Stimulated activated CD4-positive, alpha-beta T cell treated with anti-CD3 and anti-CD28 coated beads, Interleukin-4, amount 100 ng/mL, for 1 hour (primary cell): Measurements from ENCODE around the gene XYLT1.

Experiments
- DNase-seq: peaks from one replicate; pipeline ENCODE4 v3.0.0-alpha.2; 2020

Gene XYLT1

DNA sequence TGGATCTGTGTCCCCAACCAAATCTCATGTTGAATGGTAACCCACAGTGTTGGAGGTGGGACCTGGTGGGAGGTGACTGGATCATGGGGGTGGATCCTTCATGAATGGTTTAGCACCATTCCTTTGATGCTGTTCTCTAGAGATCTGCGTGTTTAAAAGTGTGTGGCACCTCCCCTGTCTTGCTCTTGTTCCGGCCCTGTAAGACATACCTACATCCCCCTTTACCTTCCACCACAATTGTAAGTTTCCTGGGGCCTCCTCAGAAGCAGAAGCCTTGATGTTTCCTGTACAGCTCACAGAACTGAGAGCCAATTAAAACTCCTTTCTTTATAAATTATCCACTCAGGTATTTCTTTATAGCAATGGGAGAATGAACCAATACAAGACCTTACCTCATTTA lies 257.7 kb downstream of the XYLT1 start:
- no peak for DNase-seq

DNA sequence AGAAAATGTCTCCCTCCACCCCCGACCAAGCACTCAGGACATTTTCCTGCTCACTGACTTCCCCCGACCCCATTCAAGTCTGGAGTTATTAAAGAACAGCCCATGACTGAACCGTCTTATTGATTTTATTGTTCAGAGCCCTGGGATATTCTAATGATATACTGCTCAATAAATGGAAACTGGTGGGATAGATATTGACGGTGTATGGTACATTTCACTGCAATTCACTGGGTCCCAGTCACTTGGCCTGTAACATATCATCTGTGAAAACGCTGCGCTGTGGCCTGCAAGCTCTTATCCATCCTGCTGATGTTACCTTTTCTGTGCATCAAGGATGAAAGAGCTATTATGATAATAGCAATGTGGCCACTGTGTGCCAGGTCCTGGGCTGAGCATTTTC lies 258.2 kb downstream of the XYLT1 start:
- DNase-seq = no peak

DNA sequence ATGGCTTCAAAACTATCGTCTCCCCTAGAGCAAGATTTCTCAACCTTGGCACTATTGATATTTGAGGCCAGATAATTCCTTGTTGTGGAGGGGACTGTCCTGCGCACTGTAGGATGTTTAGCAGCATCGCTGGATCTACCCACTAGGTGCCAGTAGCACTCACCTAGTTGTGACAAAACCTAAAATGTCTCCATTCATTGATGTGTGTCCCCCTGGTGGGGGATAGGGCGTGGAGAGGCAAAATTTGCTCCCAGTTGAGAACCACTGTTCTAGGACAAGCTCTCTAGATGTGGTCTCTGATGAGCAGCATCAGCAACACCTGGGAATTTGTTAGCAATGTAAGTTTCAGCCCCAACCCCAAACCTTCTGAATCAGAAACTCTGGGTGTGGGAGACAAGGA lies 259.0 kb downstream of the XYLT1 start:
- peak; percentile 8 for DNase-seq

GRCh38 chr16:17206712-17207111 lies 264.0 kb downstream of the XYLT1 start:
- no peak for DNase-seq

- DNase-seq = no peak
Measured at GRCh38 chr16:17205279-17206211, 265.2 kb downstream of the XYLT1 start.

- no peak for DNase-seq
Measured at GRCh38 chr16:17204644-17205043, 266.1 kb downstream of the XYLT1 start.

- DNase-seq = no peak
Measured at GRCh38 chr16:17204206-17204605, 266.6 kb downstream of the XYLT1 start.

- DNase-seq = no peak
Measured at GRCh38 chr16:17203424-17203823, 267.3 kb downstream of the XYLT1 start.

- no peak for DNase-seq
Measured at GRCh38 chr16:17199135-17199534, 271.6 kb downstream of the XYLT1 start.

DNA sequence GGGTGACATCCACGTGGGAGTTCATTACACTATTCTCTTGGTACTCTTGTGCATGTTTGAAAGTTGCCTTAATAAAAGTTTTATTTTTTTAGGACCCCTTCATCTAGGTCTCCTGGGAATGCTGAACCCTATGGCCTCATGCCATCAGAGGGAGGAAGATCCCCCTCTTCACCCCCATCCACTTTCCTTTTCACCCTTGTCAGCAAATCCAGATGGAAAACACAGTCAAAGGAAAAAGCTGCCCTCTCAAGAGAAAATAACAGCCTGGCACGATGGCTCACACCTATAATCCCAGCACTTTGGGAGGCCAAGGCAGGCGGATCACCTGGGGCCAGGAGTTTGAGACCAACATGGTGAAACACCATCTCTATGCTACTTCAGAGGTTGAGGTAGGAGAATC lies 274.2 kb downstream of the XYLT1 start:
- no peak for DNase-seq

DNA sequence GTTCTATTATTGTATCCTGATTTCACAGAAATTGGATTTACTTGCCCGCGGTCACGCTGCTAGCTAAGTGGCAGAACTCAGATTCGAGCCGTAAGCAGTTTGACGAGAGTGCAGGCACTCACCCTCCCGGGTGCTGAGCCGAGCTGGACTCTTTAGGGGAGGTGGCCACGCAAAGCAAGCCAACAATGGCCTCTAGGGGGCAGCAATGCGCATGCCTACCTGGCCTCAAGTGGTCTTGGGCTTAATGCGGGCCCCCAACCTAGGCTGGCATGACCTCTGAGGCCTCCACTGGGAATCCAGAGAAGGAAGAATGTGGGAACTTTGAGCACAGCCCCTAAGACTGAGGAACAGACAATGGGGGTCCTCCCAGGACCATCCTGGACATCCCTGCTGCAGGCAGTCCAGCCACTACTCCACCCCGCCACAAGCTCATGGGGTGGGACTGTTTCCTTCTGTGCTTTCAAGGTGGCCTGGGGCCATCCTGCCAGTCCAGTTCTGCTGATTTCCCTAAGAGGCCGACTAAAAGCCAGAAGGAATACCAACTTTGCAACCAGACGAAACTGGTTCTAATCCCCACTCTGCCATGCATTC lies 276.5 kb downstream of the XYLT1 start:
- DNase-seq = peak; percentile 63

GRCh38 chr16:17193566-17194100 lies 277.1 kb downstream of the XYLT1 start:
- no peak for DNase-seq

DNA sequence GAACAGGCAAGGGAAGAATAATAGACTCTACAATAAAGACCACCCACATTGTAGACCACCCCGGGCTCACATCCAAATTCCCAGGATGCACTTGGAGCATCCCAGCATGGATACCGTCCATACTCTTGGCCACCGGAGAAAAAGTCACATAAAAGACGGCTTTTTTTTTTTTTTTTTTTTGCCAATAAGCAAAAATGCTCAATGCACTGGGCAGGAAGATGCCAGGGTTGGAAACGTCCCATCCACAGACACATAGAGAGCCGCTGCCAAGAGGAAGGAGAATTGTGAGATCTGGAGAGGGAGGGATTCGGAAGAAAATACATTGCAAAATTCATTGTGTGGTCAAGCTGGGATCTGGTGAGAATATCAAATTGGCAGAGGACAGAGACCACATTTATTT lies 286.7 kb downstream of the XYLT1 start:
- DNase-seq = no peak

DNA sequence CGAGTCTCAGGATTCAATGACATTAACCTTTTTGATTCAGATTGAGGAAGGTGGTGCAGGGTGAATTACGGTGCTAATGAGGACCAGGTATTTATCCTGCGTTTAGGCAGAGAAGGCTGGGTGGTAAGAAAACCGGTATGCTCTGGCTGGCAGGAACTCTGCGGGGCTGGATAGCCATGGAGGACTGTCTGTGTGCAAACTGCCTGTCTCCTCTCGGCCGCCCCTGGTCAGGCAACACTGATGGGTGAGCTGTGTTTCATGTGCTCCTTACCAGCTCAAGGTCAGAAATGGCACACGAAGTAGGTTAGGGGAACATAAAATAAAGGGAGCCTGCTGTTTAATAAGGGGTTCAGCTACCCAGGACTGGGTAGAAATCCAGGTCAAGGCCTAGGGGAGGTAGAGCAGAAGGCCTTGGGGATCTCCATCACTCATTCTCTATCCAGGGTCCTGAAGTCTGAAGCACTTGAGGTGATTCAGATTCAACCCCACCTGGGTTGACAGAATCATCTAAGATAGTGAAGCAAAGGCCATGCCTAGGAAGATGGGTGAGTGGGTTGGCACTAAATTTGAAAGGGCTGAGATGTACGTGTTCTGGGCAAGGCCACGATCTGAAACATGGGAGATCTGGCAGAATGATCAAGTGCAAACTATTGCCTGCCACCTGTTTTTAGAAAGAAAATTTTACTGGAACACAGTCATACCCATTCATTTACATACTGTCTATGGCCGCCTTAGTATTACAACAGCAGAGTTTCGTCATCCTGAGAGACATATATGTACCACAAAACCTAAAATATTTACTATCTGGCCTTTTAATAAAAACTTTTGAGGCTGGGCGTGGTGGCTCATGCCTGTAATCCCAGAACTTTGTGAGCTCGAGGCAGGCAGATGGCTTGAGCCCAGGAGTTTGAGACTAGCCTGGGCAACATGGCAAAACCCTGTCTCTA lies 292.5 kb downstream of the XYLT1 start:
- DNase-seq = no peak

DNA sequence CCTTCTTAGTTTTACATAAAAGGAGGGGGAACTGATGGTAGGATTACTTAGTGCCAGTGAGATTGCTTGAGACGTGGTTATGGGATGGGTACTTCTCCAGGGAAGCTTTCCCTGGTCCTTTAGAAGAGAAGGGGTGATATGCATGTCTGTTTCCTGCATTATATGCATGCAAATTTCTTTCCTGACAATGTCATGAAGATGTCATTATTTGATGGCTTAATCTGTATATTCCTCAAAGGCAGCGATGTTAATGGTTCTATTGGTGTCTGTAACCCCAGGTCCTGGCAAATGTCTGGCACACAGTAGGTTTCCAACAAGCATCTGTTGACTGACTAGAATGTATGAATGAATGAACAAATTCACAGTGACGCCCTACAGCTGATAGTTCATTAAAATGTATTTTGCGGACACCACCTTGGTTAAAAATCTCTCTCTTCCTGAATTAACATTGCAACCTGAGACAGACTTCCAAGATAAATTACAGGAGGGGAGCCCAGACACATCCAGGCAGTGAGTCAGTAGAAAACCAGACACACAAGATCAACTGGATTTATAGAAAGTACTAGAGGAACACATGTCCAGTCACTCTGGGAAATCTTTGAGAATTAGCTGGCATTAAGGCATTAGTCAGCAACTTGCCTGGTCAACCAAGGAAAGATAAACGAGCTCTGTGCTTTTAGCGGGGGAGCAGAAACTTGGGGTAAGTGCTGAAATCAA lies 293.4 kb downstream of the XYLT1 start:
- DNase-seq = no peak

DNA sequence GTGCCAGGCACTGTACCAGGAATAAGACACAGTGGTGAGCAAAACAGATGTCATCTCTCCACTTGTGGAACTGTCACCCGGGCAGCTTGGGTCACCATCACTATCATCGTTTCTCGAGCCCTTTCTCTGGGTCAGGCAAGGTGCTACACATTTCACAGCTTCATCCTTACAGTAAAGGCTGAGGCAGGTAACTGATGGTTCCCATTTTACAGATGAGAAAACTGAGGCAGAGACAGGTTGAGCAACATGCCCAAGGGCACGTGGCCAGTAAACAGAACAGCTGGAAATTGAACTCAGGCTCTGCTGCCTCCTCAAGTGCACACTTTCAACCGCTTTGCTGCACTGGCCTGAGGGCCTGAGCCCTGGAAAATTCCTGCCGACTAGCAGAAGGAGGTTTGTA lies 294.6 kb downstream of the XYLT1 start:
- DNase-seq = no peak

- DNase-seq = no peak
Measured at GRCh38 chr16:17173281-17173680, 297.5 kb downstream of the XYLT1 start.

DNA sequence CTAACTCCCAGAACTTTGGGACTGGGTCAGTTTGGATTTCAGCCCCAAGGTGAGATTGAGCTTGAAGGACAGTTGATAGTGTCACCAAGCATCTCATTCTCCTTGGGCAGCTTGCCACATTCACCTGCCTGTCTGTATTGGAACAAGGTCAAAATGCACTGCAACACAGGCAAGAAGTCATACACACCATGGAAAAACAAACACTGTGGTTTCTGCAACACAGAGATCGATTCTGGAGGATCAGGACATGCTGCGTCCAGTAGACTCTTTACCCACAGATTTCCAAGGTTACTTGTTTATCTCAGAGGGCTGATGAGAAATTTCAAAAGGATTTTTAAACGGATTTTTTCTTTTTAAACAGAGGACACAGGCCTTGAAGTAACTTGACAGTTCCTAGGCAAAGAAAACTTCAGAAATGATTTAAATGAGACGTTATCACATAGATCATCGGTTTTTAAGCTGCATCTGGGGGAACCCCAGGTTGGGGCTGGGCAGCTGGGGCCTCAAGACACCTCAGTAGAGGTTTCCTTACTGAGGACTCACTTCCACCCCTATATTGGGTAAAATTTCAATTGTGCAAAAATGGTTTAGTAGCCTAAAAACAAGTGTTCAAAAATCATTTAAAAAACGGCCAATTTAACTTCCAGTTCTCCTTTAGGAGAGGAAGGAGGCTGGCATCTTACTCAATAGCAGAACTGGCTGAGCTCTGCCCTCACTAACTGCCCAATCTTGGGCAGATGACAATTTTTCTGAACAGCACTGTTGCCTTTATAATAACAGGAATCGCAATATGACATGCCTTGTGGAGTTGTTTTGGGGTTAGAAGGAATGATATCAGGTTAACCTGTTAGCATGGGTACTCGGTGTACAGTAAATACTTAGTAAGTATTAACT lies 299.3 kb downstream of the XYLT1 start:
- no peak for DNase-seq

DNA sequence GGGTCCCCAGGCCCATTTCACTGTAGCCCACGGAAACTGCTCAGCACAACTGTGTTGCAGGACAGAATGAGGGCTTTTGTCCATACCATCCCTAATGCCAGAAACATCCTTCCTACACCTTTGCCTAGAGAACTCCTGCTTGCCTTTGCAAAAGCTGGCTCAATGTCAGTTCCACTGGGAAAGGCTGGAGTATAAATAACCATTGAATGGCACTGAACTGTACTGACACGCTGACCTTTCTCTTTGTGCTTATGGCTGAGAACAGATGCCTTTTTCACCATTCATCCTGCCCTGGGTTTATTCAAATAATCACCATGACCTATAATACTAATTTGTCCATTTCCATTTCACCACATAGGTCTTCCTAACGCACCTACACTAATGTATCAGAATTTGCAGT lies 300.3 kb downstream of the XYLT1 start:
- no peak for DNase-seq

DNA sequence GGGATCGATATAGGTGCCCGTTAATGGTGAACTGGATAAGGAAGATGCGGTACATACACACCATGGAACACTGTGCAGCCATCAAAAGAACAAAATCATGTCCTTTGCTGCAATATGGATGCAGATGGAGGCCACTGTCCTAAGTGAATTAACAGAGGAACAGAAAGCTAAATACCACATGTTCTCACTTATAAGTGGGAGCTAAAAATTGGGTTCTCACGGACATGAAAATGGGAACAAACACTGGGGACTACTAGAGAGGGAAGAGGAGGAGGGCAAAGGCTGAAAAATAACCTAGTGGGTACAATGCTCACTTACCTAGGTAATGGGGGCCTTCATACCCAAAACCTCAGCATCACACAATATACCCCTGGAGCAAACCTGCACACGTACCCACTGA lies 302.6 kb downstream of the XYLT1 start:
- no peak for DNase-seq

DNA sequence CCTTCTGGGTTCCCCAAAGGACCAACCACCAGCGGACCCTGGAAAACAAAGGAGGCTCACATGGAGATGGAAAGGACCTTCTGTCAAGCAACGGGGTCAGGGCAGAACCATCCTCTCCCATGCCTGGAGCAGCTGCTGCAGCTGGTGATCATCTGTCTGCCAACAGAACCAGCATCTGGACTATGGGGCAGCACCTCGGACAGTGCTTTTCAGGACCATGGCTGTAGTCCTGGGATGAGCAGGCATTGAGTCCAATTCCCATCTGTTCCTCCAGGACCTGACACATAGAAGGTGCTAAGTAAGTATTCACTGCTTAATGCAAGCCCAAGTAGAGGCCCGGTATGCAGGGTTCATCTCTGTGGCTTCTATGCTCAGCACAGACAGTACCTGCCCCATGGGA lies 304.7 kb downstream of the XYLT1 start:
- no peak for DNase-seq
